HFFc6 (cell line): Measurements from ENCODE around the gene CRACR2A. TPM values are rescaled to one million over a fixed set of nuclear protein-coding genes. Genes with fewer than 3 reads are reported as not detected.

Experiments used
- DNase-seq: peaks from one replicate; pipeline ENCODE4 v3.0.0-alpha.2; 2018
- H3K27ac Mint-ChIP-seq: 2 replicates; pipeline ENCODE4 v1.8.0; 2020; ENCODE audit warnings: mild to moderate bottlenecking, mixed read lengths
- H3K27me3 Mint-ChIP-seq: 2 replicates; pipeline ENCODE4 v1.8.0; 2021; ENCODE audit warnings: mild to moderate bottlenecking, moderate library complexity, mixed read lengths; ENCODE audit not compliant: insufficient read depth
- H3K36me3 Mint-ChIP-seq: 2 replicates; pipeline ENCODE4 v1.8.0; 2021; ENCODE audit warnings: low read depth, mixed read lengths
- H3K4me1 Mint-ChIP-seq: 2 replicates; pipeline ENCODE4 v1.8.0; 2020; ENCODE audit warnings: low read depth, mixed read lengths
- H3K4me3 Mint-ChIP-seq: 2 replicates; pipeline ENCODE4 v1.8.0; 2020; ENCODE audit warnings: mild to moderate bottlenecking, moderate library complexity, mixed read lengths
- H3K9me3 Mint-ChIP-seq: 2 replicates; pipeline ENCODE4 v1.8.0; 2020; ENCODE audit warnings: mild to moderate bottlenecking, mixed read lengths
- CTCF ChIP-seq: fragments of 200-600 bp; sonication (generic); IDR thresholded peaks from 2 replicates; pipeline ENCODE4 v1.5.0; 2021; ENCODE audit warnings: antibody characterized with exemption, mild to moderate bottlenecking
- total RNA-seq, 6 experiments: library from RNA; stranded (reverse); fragmentation: NEBNext Ultra II Directional; extraction: Animal tissue kit (Norgen Biotek cat#: 25700); gene quantifications; 2 replicates in 1 of 6; 3 replicates in 5 of 6; pipeline ENCODE4 v1.2.3, GENCODE V29; 2021

The CRACR2A gene
- total RNA-seq, 6 experiments from 2014 or later: 0.13 to 0.37 (median 0.18) TPM

GRCh38 chr12:3747543-3747942 lies 5.4 kb downstream of the CRACR2A start:
- peaks cover 26% of the 10 kb centered on the region for H3K27me3 Mint-ChIP-seq
- no peaks in the 10 kb centered on the region for H3K9me3 Mint-ChIP-seq
- no peaks in the 10 kb centered on the region for H3K4me1 Mint-ChIP-seq
- TF ChIP-seq CTCF: no peak
- H3K27ac Mint-ChIP-seq: no peak overlapping the region
- DNase-seq: no peak
- no peaks in the 10 kb centered on the region for H3K36me3 Mint-ChIP-seq
- H3K4me3 Mint-ChIP-seq: no peak overlapping the region

- no peak for TF ChIP-seq CTCF
- DNase-seq: no peak
- H3K27me3 Mint-ChIP-seq: peaks cover 24% of the 10 kb centered on the region
- no peaks in the 10 kb centered on the region for H3K9me3 Mint-ChIP-seq
- H3K4me1 Mint-ChIP-seq: no peaks in the 10 kb centered on the region
- no peak overlapping the region for H3K4me3 Mint-ChIP-seq
- H3K27ac Mint-ChIP-seq: no peak overlapping the region
- no peaks in the 10 kb centered on the region for H3K36me3 Mint-ChIP-seq
Observed at GRCh38 chr12:3746758-3747157, 6.2 kb downstream of the CRACR2A start.

GRCh38 chr12:3745152-3745551 lies 7.8 kb downstream of the CRACR2A start:
- no peak for DNase-seq
- Mint-ChIP-seq H3K27me3 (peaks cover 21% of the 10 kb centered on the region), H3K4me3 (no peak overlapping the region), H3K27ac (no peak overlapping the region), H3K9me3 (no peaks in the 10 kb centered on the region), H3K4me1 (no peaks in the 10 kb centered on the region), H3K36me3 (no peaks in the 10 kb centered on the region)
- TF ChIP-seq CTCF: no peak

- no peak overlapping the region for H3K27ac Mint-ChIP-seq
- no peaks in the 10 kb centered on the region for H3K4me1 Mint-ChIP-seq
- no peaks in the 10 kb centered on the region for H3K9me3 Mint-ChIP-seq
- no peak overlapping the region for H3K4me3 Mint-ChIP-seq
- no peak for DNase-seq
- no peaks in the 10 kb centered on the region for H3K36me3 Mint-ChIP-seq
- peaks cover 21% of the 10 kb centered on the region for H3K27me3 Mint-ChIP-seq
- no peak; the same call in 1 of the 2 replicates for TF ChIP-seq CTCF
Observed at GRCh38 chr12:3744229-3744901, 8.5 kb downstream of the CRACR2A start.

GRCh38 chr12:3743803-3744202 lies 9.1 kb downstream of the CRACR2A start:
- no peak for DNase-seq
- TF ChIP-seq CTCF: no peak
- Mint-ChIP-seq H3K4me3 (no peak overlapping the region), H3K27ac (no peak overlapping the region), H3K27me3 (peaks cover 21% of the 10 kb centered on the region), H3K4me1 (no peaks in the 10 kb centered on the region), H3K9me3 (no peaks in the 10 kb centered on the region), H3K36me3 (no peaks in the 10 kb centered on the region)
